OCI-LY7 (cell line): ENCODE data around the gene RAPGEF5.

Experiments used
- EZH2phosphoT487 ChIP-seq: fragments of 200-600 bp; sonication (generic); IDR thresholded peaks from 2 replicates; pipeline ENCODE4 v1.6.1; 2018; ENCODE audit warnings: low read depth, borderline replicate concordance, mild to moderate bottlenecking, mixed run types, antibody characterized with exemption, low read length, moderate library complexity, mixed read lengths
- TF ChIP-seq, protein P1 (sequence below): fragments of 200-600 bp; sonication (generic); conservative IDR thresholded peaks from 2 replicates; pipeline ENCODE4 v1.5.1; 2014; ENCODE audit warnings: mild to moderate bottlenecking, antibody characterized with exemption, low read length, moderate library complexity, mixed read lengths

- TF ChIP-seq, protein P1, sequence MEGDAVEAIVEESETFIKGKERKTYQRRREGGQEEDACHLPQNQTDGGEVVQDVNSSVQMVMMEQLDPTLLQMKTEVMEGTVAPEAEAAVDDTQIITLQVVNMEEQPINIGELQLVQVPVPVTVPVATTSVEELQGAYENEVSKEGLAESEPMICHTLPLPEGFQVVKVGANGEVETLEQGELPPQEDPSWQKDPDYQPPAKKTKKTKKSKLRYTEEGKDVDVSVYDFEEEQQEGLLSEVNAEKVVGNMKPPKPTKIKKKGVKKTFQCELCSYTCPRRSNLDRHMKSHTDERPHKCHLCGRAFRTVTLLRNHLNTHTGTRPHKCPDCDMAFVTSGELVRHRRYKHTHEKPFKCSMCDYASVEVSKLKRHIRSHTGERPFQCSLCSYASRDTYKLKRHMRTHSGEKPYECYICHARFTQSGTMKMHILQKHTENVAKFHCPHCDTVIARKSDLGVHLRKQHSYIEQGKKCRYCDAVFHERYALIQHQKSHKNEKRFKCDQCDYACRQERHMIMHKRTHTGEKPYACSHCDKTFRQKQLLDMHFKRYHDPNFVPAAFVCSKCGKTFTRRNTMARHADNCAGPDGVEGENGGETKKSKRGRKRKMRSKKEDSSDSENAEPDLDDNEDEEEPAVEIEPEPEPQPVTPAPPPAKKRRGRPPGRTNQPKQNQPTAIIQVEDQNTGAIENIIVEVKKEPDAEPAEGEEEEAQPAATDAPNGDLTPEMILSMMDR = no peak
- no peak for TF ChIP-seq EZH2phosphoT487
Measured at GRCh38 chr7:22389892-22390291, 32.9 kb upstream of the RAPGEF5 start.
